Measurements from ENCODE around the gene PLBD1. TPM values are rescaled to one million over a fixed set of nuclear protein-coding genes. Genes with fewer than 3 reads are reported as not detected.

PLBD1 gene
- total RNA-seq, 1 experiment from 2014 or later, result 0.30 TPM

DNA sequence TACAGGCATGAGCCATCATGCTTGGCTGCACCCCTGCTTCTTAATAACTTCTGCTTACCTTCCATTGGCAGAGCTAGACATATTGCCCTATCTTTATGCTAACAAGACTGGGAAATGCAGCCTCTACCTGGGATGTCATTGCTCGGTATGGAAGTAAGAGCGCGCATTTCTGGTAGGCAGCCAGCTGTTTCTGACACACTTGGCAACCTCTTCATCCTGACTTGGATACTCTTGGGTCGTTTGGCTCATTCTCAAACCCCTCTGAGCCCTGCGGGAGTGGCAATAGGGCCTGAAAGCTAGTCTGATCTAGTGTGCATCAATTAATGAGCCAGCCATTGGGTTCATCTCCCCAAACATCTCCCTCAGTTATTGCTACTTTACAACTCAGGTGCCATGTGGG is 5.4 kb upstream of the PLBD1 start:
- ChIA-PET POLR2A (no interaction called here), RAD21 (ENCODE audit: low non-redundant PET in 1 of 2, low total read pairs in 2 of 2, uncharacterized antibody in 2 of 2, unreplicated experiment in 2 of 2) (interaction anchor here in 1 of 2 experiments (0.6 kb wide), 1 partner anchor 205 kb away, joined by 3 read pairs; no protein-coding TSS in a partner anchor), CTCF (interaction anchor here (1.0 kb wide), 1 partner anchor 91 kb away, joined by 4 read pairs; no protein-coding TSS in a partner anchor)
- Histone ChIP-seq H3K9me2 (ENCODE audit: insufficient read depth) (no peaks in the 10 kb centered on the region), H3K79me2 (ENCODE audit: insufficient read depth, low read length) (no peaks in the 10 kb centered on the region), H3K9me3 (ENCODE audit: control insufficient read depth in 1 of 2, insufficient read depth in 1 of 2, low read depth in 1 of 2, low read length in 2 of 2) (no peaks in the 10 kb centered on the region), H3K4me3 (replicated peaks in 1 of 2; ENCODE audit: low read depth in 1 of 2, low read length in 2 of 2) (no peak overlapping the region), H3K36me3 (ENCODE audit: control insufficient read depth in 1 of 2, insufficient read depth in 2 of 2, low read length in 2 of 2) (no peaks in the 10 kb centered on the region), H3K4me2 (ENCODE audit: low read length) (no peak overlapping the region), H2AFZ (ENCODE audit: low read depth, low read length, poor library complexity, severe bottlenecking) (no peak overlapping the region), H3K27ac (ENCODE audit: low read depth, low read length) (no peak overlapping the region), H3K4me1 (ENCODE audit: control insufficient read depth in 1 of 2, insufficient read depth in 2 of 2, low read length in 2 of 2) (no peaks in the 10 kb centered on the region), H4K20me1 (ENCODE audit: insufficient read depth) (no peaks in the 10 kb centered on the region), H3K9ac (ENCODE audit: low read length) (no peak overlapping the region), H3K27me3 (ENCODE audit: insufficient read depth, low read length) (no peaks in the 10 kb centered on the region)
- no TSS peak for BruUV-seq (replicated peaks)
- ATAC-seq, result no peak
- intact Hi-C loops (cut with micrococcal nuclease), result no loop called here
- DNase-seq (ENCODE audit: low read depth, low spot score), result no peak
- no peak for TF ChIP-seq CBX3 (IDR thresholded peaks at IDR 0.05; ENCODE audit: low read depth)
- TF ChIP-seq ZFX (IDR thresholded peaks at IDR 0.05), result no peak
- TF ChIP-seq SP1 (IDR thresholded peaks at IDR 0.05; ENCODE audit: low read depth), result no peak
- no peak for TF ChIP-seq EZH2 (IDR thresholded peaks at IDR 0.05)
- TF ChIP-seq, protein P1, sequence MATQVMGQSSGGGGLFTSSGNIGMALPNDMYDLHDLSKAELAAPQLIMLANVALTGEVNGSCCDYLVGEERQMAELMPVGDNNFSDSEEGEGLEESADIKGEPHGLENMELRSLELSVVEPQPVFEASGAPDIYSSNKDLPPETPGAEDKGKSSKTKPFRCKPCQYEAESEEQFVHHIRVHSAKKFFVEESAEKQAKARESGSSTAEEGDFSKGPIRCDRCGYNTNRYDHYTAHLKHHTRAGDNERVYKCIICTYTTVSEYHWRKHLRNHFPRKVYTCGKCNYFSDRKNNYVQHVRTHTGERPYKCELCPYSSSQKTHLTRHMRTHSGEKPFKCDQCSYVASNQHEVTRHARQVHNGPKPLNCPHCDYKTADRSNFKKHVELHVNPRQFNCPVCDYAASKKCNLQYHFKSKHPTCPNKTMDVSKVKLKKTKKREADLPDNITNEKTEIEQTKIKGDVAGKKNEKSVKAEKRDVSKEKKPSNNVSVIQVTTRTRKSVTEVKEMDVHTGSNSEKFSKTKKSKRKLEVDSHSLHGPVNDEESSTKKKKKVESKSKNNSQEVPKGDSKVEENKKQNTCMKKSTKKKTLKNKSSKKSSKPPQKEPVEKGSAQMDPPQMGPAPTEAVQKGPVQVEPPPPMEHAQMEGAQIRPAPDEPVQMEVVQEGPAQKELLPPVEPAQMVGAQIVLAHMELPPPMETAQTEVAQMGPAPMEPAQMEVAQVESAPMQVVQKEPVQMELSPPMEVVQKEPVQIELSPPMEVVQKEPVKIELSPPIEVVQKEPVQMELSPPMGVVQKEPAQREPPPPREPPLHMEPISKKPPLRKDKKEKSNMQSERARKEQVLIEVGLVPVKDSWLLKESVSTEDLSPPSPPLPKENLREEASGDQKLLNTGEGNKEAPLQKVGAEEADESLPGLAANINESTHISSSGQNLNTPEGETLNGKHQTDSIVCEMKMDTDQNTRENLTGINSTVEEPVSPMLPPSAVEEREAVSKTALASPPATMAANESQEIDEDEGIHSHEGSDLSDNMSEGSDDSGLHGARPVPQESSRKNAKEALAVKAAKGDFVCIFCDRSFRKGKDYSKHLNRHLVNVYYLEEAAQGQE (IDR thresholded peaks at IDR 0.05; ENCODE audit: low read depth), result no peak
- TF ChIP-seq TCF7L2 (IDR thresholded peaks at IDR 0.05; ENCODE audit: borderline replicate concordance, extremely low read depth, insufficient read depth, insufficient read length), result no peak
- TF ChIP-seq, protein P2, sequence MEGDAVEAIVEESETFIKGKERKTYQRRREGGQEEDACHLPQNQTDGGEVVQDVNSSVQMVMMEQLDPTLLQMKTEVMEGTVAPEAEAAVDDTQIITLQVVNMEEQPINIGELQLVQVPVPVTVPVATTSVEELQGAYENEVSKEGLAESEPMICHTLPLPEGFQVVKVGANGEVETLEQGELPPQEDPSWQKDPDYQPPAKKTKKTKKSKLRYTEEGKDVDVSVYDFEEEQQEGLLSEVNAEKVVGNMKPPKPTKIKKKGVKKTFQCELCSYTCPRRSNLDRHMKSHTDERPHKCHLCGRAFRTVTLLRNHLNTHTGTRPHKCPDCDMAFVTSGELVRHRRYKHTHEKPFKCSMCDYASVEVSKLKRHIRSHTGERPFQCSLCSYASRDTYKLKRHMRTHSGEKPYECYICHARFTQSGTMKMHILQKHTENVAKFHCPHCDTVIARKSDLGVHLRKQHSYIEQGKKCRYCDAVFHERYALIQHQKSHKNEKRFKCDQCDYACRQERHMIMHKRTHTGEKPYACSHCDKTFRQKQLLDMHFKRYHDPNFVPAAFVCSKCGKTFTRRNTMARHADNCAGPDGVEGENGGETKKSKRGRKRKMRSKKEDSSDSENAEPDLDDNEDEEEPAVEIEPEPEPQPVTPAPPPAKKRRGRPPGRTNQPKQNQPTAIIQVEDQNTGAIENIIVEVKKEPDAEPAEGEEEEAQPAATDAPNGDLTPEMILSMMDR (IDR thresholded peaks at IDR 0.05 in 2 of 3, conservative IDR thresholded peaks at IDR 0.05 in 1 of 3; ENCODE audit: borderline replicate concordance in 1 of 3, insufficient read depth in 1 of 3, low read depth in 2 of 3, low read length in 2 of 3), result no peak
- TF ChIP-seq SIN3A (IDR thresholded peaks at IDR 0.05; ENCODE audit: low read depth), result no peak
- TF ChIP-seq, protein P3, sequence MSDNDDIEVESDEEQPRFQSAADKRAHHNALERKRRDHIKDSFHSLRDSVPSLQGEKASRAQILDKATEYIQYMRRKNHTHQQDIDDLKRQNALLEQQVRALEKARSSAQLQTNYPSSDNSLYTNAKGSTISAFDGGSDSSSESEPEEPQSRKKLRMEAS (IDR thresholded peaks at IDR 0.05), result no peak
- TF ChIP-seq EZH2phosphoT487 (IDR thresholded peaks at IDR 0.05; ENCODE audit: borderline replicate concordance), result no peak
- no peak for TF ChIP-seq YY1 (IDR thresholded peaks at IDR 0.05; ENCODE audit: extremely low read depth, insufficient replicate concordance, low read depth, low read length)
- TF ChIP-seq POLR2A (IDR thresholded peaks at IDR 0.05; ENCODE audit: borderline replicate concordance, extremely low read depth, insufficient read depth, insufficient read length), result no peak
- TF ChIP-seq EGR1 (IDR thresholded peaks at IDR 0.05; ENCODE audit: low read depth), result no peak
- TF ChIP-seq, protein P4, sequence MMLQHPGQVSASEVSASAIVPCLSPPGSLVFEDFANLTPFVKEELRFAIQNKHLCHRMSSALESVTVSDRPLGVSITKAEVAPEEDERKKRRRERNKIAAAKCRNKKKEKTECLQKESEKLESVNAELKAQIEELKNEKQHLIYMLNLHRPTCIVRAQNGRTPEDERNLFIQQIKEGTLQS (IDR thresholded peaks at IDR 0.05), result no peak
- no peak for TF ChIP-seq FOSL1 (IDR thresholded peaks at IDR 0.05; ENCODE audit: low read depth)
- TF ChIP-seq JUND (IDR thresholded peaks at IDR 0.05), result no peak
